GM12878 (cell line): ENCODE data around the gene GLTP.

Experiments
- CHD2 ChIP-seq: IDR thresholded peaks from 2 replicates; pipeline ENCODE4 v1.6.1; 2011; ENCODE audit warnings: low read depth, low read length, improper control_type of control experiment, borderline replicate concordance
- IKZF1 ChIP-seq: fragments of 450-650 bp; conservative IDR thresholded peaks from 2 replicates; pipeline ENCODE4 v1.6.1; 2017; ENCODE audit warnings: antibody characterized with exemption, mild to moderate bottlenecking
- STAT3 ChIP-seq: IDR thresholded peaks from 2 replicates; pipeline ENCODE4 v1.6.1; 2011; ENCODE audit warnings: low read depth, low read length, improper control_type of control experiment
- TARDBP ChIP-seq: IDR thresholded peaks from 2 replicates; pipeline ENCODE4 v1.6.1; 2016; ENCODE audit warnings: borderline replicate concordance
- TF ChIP-seq, protein P1 (sequence below): IDR thresholded peaks from 2 replicates; pipeline ENCODE4 v1.6.1; 2012; ENCODE audit warnings: improper control_type of control experiment, low read depth, low read length; ENCODE audit not compliant: insufficient replicate concordance
- TF ChIP-seq, protein P2 (sequence below): fragments of 450-650 bp; IDR thresholded peaks from 2 replicates; pipeline ENCODE4 v1.6.1; 2017; ENCODE audit warnings: mild to moderate bottlenecking

DNA sequence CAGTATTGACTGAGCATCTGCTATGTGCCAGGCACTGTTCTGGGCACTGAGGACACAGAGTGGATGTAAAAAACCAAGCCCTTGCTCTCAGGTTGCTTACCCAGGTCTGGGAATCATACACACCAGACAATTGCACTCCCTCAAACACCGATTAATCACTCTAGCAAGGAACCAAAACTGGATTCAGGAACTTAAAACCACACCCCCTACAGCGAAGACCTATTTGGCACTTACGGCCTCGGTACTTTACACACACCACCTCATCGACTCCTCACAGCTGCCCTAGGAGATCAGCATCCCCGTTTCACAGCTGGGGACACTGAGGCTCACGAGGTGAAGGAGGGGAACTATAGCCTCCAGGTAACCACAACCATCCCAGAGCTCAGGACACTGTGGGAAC is 1.6 kb downstream of the GLTP start:
- TF ChIP-seq, protein P1, sequence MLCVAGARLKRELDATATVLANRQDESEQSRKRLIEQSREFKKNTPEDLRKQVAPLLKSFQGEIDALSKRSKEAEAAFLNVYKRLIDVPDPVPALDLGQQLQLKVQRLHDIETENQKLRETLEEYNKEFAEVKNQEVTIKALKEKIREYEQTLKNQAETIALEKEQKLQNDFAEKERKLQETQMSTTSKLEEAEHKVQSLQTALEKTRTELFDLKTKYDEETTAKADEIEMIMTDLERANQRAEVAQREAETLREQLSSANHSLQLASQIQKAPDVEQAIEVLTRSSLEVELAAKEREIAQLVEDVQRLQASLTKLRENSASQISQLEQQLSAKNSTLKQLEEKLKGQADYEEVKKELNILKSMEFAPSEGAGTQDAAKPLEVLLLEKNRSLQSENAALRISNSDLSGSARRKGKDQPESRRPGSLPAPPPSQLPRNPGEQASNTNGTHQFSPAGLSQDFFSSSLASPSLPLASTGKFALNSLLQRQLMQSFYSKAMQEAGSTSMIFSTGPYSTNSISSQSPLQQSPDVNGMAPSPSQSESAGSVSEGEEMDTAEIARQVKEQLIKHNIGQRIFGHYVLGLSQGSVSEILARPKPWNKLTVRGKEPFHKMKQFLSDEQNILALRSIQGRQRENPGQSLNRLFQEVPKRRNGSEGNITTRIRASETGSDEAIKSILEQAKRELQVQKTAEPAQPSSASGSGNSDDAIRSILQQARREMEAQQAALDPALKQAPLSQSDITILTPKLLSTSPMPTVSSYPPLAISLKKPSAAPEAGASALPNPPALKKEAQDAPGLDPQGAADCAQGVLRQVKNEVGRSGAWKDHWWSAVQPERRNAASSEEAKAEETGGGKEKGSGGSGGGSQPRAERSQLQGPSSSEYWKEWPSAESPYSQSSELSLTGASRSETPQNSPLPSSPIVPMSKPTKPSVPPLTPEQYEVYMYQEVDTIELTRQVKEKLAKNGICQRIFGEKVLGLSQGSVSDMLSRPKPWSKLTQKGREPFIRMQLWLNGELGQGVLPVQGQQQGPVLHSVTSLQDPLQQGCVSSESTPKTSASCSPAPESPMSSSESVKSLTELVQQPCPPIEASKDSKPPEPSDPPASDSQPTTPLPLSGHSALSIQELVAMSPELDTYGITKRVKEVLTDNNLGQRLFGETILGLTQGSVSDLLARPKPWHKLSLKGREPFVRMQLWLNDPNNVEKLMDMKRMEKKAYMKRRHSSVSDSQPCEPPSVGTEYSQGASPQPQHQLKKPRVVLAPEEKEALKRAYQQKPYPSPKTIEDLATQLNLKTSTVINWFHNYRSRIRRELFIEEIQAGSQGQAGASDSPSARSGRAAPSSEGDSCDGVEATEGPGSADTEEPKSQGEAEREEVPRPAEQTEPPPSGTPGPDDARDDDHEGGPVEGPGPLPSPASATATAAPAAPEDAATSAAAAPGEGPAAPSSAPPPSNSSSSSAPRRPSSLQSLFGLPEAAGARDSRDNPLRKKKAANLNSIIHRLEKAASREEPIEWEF = no peak
- TF ChIP-seq CHD2 = no peak
- TF ChIP-seq STAT3 = no peak
- no peak for TF ChIP-seq IKZF1
- no peak for TF ChIP-seq TARDBP
- TF ChIP-seq, protein P2, sequence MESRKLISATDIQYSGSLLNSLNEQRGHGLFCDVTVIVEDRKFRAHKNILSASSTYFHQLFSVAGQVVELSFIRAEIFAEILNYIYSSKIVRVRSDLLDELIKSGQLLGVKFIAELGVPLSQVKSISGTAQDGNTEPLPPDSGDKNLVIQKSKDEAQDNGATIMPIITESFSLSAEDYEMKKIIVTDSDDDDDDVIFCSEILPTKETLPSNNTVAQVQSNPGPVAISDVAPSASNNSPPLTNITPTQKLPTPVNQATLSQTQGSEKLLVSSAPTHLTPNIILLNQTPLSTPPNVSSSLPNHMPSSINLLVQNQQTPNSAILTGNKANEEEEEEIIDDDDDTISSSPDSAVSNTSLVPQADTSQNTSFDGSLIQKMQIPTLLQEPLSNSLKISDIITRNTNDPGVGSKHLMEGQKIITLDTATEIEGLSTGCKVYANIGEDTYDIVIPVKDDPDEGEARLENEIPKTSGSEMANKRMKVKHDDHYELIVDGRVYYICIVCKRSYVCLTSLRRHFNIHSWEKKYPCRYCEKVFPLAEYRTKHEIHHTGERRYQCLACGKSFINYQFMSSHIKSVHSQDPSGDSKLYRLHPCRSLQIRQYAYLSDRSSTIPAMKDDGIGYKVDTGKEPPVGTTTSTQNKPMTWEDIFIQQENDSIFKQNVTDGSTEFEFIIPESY = no peak
